GM18867 (cell line): ENCODE measurements around the gene HES4.
"Not testable (repeated sequence)": the region's sequence is repeated elsewhere in the genome, so short reads cannot be mapped to it uniquely, and the experiment has no call there.

Experiments used
- ATAC-seq: cut with Tn5 transposase; IDR thresholded peaks from one replicate; pipeline ENCODE4 v1.9.1; 2021; ENCODE audit warnings: mild to moderate bottlenecking, moderate library complexity; ENCODE audit not compliant: unreplicated experiment

The HES4 gene

GRCh38 chr1:981491-981954, 18.4 kb downstream of the HES4 start:
- ATAC-seq: no peak

- ATAC-seq: no peak
Measured at GRCh38 chr1:980602-981395, 19.1 kb downstream of the HES4 start.

- no peak for ATAC-seq
Measured at GRCh38 chr1:980137-980571, 19.7 kb downstream of the HES4 start.

- no peak for ATAC-seq
Measured at GRCh38 chr1:979744-980072, 20.2 kb downstream of the HES4 start.

- ATAC-seq: no peak
Measured at GRCh38 chr1:978835-979743, 20.8 kb downstream of the HES4 start.

GRCh38 chr1:978069-978834, 21.6 kb downstream of the HES4 start:
- no peak for ATAC-seq

GRCh38 chr1:976791-977190, 23.1 kb downstream of the HES4 start:
- ATAC-seq: not testable (repeated sequence)

GRCh38 chr1:975896-976683, 23.8 kb downstream of the HES4 start:
- ATAC-seq: peak; percentile 55

- ATAC-seq: no peak
Measured at GRCh38 chr1:975365-975764, 24.5 kb downstream of the HES4 start.

GRCh38 chr1:974687-975328, 25.1 kb downstream of the HES4 start:
- no peak for ATAC-seq

GRCh38 chr1:974293-974640, 25.6 kb downstream of the HES4 start:
- no peak for ATAC-seq

- no peak for ATAC-seq
Measured at GRCh38 chr1:973459-974292, 26.2 kb downstream of the HES4 start.

- ATAC-seq: no peak
Measured at GRCh38 chr1:972726-973458, 27.0 kb downstream of the HES4 start.

- no peak for ATAC-seq
Measured at GRCh38 chr1:971751-972506, 28.0 kb downstream of the HES4 start.

- no peak for ATAC-seq
Measured at GRCh38 chr1:970973-971730, 28.7 kb downstream of the HES4 start.

- ATAC-seq: no peak
Measured at GRCh38 chr1:970242-970972, 29.5 kb downstream of the HES4 start.
